Activated naive CD4-positive, alpha-beta T cell treated with anti-CD3 and anti-CD28 coated beads, Interleukin-2, amount 10 ng/mL, durations not matched to agents 7 days and 5 days (primary cell): ENCODE measurements around the gene SLC41A3.
"Not testable (repeated sequence)": the region's sequence is repeated elsewhere in the genome, so short reads cannot be mapped to it uniquely, and the experiment has no call there.

Experiments used
- CTCF ChIA-PET: fragments of 350-600 bp; sonication (Branson Sonifier 250); formaldehyde crosslinking; loops from one replicate; lab custom pipeline; 2021; ENCODE audit warnings: antibody characterized with exemption; lab: Charles Lee
- DNase-seq: peaks from one replicate; pipeline ENCODE4 v3.0.0-alpha.2; 2020
- H3K27ac Mint-ChIP-seq: one replicate; pipeline ENCODE4 v1.8.0; 2021; ENCODE audit warnings: mild to moderate bottlenecking, moderate library complexity, mixed read lengths
- H3K27me3 Mint-ChIP-seq: one replicate; pipeline ENCODE4 v1.8.0; 2021; ENCODE audit warnings: mild to moderate bottlenecking, mixed read lengths
- H3K36me3 Mint-ChIP-seq: one replicate; pipeline ENCODE4 v1.8.0; 2021; ENCODE audit warnings: mixed read lengths
- H3K4me1 Mint-ChIP-seq: one replicate; pipeline ENCODE4 v1.8.0; 2021; ENCODE audit warnings: mixed read lengths
- H3K4me3 Mint-ChIP-seq: one replicate; pipeline ENCODE4 v1.8.0; 2021; ENCODE audit warnings: mild to moderate bottlenecking, moderate library complexity, mixed read lengths
- H3K9me3 Mint-ChIP-seq: one replicate; pipeline ENCODE4 v1.8.0; 2021; ENCODE audit warnings: mixed read lengths

Gene SLC41A3

GRCh38 chr3:125984951-125985350, 99.0 kb downstream of the SLC41A3 start:
- peaks cover 12% of the 10 kb centered on the region for H3K27me3 Mint-ChIP-seq

GRCh38 chr3:125977104-125977503, 106.8 kb downstream of the SLC41A3 start:
- peaks cover 18% of the 10 kb centered on the region for H3K27me3 Mint-ChIP-seq
- H3K9me3 Mint-ChIP-seq, H3K4me3 Mint-ChIP-seq, H3K36me3 Mint-ChIP-seq, H3K27ac Mint-ChIP-seq, H3K4me1 Mint-ChIP-seq, DNase-seq, CTCF ChIA-PET: not testable (repeated sequence)

More at GRCh38 chr3:125984951-125985350, 99.0 kb downstream of the SLC41A3 start:
- H3K36me3 Mint-ChIP-seq, H3K27ac Mint-ChIP-seq, CTCF ChIA-PET, H3K4me3 Mint-ChIP-seq, H3K4me1 Mint-ChIP-seq, DNase-seq, H3K9me3 Mint-ChIP-seq: not testable (repeated sequence)

GRCh38 chr3:125976003-125976390, 107.9 kb downstream of the SLC41A3 start:
- DNase-seq, H3K36me3 Mint-ChIP-seq, H3K9me3 Mint-ChIP-seq, H3K4me3 Mint-ChIP-seq, H3K27ac Mint-ChIP-seq, H3K4me1 Mint-ChIP-seq: not testable (repeated sequence)
- CTCF ChIA-PET: interaction anchor here (0.6 kb wide), 1 partner anchor 28 kb away, joined by 3 read pairs; no protein-coding TSS in a partner anchor
- H3K27me3 Mint-ChIP-seq: peaks cover 24% of the 10 kb centered on the region

GRCh38 chr3:125975245-125976002, 108.5 kb downstream of the SLC41A3 start:
- H3K4me1 Mint-ChIP-seq, H3K36me3 Mint-ChIP-seq, H3K27ac Mint-ChIP-seq, H3K4me3 Mint-ChIP-seq, H3K9me3 Mint-ChIP-seq, DNase-seq: not testable (repeated sequence)
- CTCF ChIA-PET: interaction anchor here (0.6 kb wide), 1 partner anchor 27 kb away, joined by 3 read pairs; no protein-coding TSS in a partner anchor
- H3K27me3 Mint-ChIP-seq: peaks cover 29% of the 10 kb centered on the region

GRCh38 chr3:125971997-125972944, 111.7 kb downstream of the SLC41A3 start:
- peaks cover 31% of the 10 kb centered on the region for H3K27me3 Mint-ChIP-seq
- H3K9me3 Mint-ChIP-seq: not testable (repeated sequence)
- DNase-seq: peak; percentile 42

GRCh38 chr3:125968701-125969592, 115.0 kb downstream of the SLC41A3 start, which contains the start of gene ROPN1B:
Gene ROPN1B (plus strand): TSS chr3:125969178. CDS start chr3:125972055, 2,877 bp downstream.
- CTCF ChIA-PET, H3K4me1 Mint-ChIP-seq, DNase-seq, H3K36me3 Mint-ChIP-seq, H3K27ac Mint-ChIP-seq, H3K9me3 Mint-ChIP-seq: not testable (repeated sequence)
- Mint-ChIP-seq H3K27me3 (peaks cover 27% of the 10 kb centered on the region), H3K4me3 (peak within 1 kb of the TSS; percentile 48)

More at GRCh38 chr3:125971997-125972944, 111.7 kb downstream of the SLC41A3 start:
- not testable (repeated sequence) for H3K36me3 Mint-ChIP-seq, H3K4me1 Mint-ChIP-seq, H3K27ac Mint-ChIP-seq, H3K4me3 Mint-ChIP-seq
- CTCF ChIA-PET: interaction anchor here (0.6 to 1.0 kb wide), 3 partner anchors 16 to 1166 kb away, joined by 3 to 5 read pairs (median 3); no protein-coding TSS in a partner anchor

- H3K4me1 Mint-ChIP-seq, CTCF ChIA-PET: not testable (repeated sequence)
Observed at GRCh38 chr3:125968121-125968520, 115.8 kb downstream of the SLC41A3 start.

GRCh38 chr3:125967156-125967555, 116.8 kb downstream of the SLC41A3 start:
- H3K36me3 Mint-ChIP-seq: no peaks in the 10 kb centered on the region
- CTCF ChIA-PET: no interaction called here
- H3K4me1 Mint-ChIP-seq: peaks cover 5% of the 10 kb centered on the region
- H3K4me3 Mint-ChIP-seq: no peak overlapping the region
- peaks cover 17% of the 10 kb centered on the region for H3K27me3 Mint-ChIP-seq
- no peak overlapping the region for H3K27ac Mint-ChIP-seq
- no peaks in the 10 kb centered on the region for H3K9me3 Mint-ChIP-seq
- no peak for DNase-seq

More at GRCh38 chr3:125968121-125968520, 115.8 kb downstream of the SLC41A3 start:
- not testable (repeated sequence) for DNase-seq, H3K9me3 Mint-ChIP-seq, H3K27ac Mint-ChIP-seq, H3K36me3 Mint-ChIP-seq, H3K4me3 Mint-ChIP-seq
- peaks cover 27% of the 10 kb centered on the region for H3K27me3 Mint-ChIP-seq

- Mint-ChIP-seq H3K27me3 (peaks cover 6% of the 10 kb centered on the region), H3K27ac (no peak overlapping the region), H3K9me3 (no peaks in the 10 kb centered on the region), H3K4me1 (peaks cover 2% of the 10 kb centered on the region), H3K36me3 (no peaks in the 10 kb centered on the region), H3K4me3 (no peak overlapping the region)
- DNase-seq: no peak
- CTCF ChIA-PET: no interaction called here
Observed at GRCh38 chr3:125965505-125965904, 118.4 kb downstream of the SLC41A3 start.

- H3K4me3 Mint-ChIP-seq, H3K9me3 Mint-ChIP-seq, H3K27ac Mint-ChIP-seq, H3K36me3 Mint-ChIP-seq, DNase-seq, H3K27me3 Mint-ChIP-seq, H3K4me1 Mint-ChIP-seq, CTCF ChIA-PET: not testable (repeated sequence)
Observed at GRCh38 chr3:125963834-125964233, 120.1 kb downstream of the SLC41A3 start.

- CTCF ChIA-PET: no interaction called here
- Mint-ChIP-seq H3K9me3 (peaks cover 2% of the 10 kb centered on the region), H3K36me3 (no peaks in the 10 kb centered on the region), H3K4me1 (no peaks in the 10 kb centered on the region), H3K4me3 (no peak overlapping the region), H3K27ac (no peak overlapping the region), H3K27me3 (peaks cover 17% of the 10 kb centered on the region)
- no peak for DNase-seq
Observed at GRCh38 chr3:125961289-125961589, 122.7 kb downstream of the SLC41A3 start.

GRCh38 chr3:125960456-125961288, 123.3 kb downstream of the SLC41A3 start:
- Mint-ChIP-seq H3K27ac (no peak overlapping the region), H3K36me3 (no peaks in the 10 kb centered on the region), H3K4me1 (no peaks in the 10 kb centered on the region), H3K27me3 (peaks cover 22% of the 10 kb centered on the region), H3K9me3 (peaks cover 2% of the 10 kb centered on the region), H3K4me3 (no peak overlapping the region)
- CTCF ChIA-PET: no interaction called here
- no peak for DNase-seq

- H3K4me1 Mint-ChIP-seq: no peaks in the 10 kb centered on the region
- H3K4me3 Mint-ChIP-seq: no peak overlapping the region
- no peak for DNase-seq
- no peak overlapping the region for H3K27ac Mint-ChIP-seq
- peaks cover 27% of the 10 kb centered on the region for H3K27me3 Mint-ChIP-seq
- peaks cover 2% of the 10 kb centered on the region for H3K9me3 Mint-ChIP-seq
- no peaks in the 10 kb centered on the region for H3K36me3 Mint-ChIP-seq
- CTCF ChIA-PET: no interaction called here
Observed at GRCh38 chr3:125960066-125960424, 123.9 kb downstream of the SLC41A3 start.
